Measurements from ENCODE around the gene DOCK9. TPM values are rescaled to one million over a fixed set of nuclear protein-coding genes. Genes with fewer than 3 reads are reported as not detected.

The DOCK9 gene
- total RNA-seq, 1 donor from 2014 or later, result 170 TPM

GRCh38 chr13:98781905-98782304, 196.0 kb downstream of the DOCK9 start:
- Histone ChIP-seq H3K4me1 (no peaks in the 10 kb centered on the region), H3K9me3 (no peaks in the 10 kb centered on the region), H3K27me3 (no peaks in the 10 kb centered on the region), H3K36me3 (no peaks in the 10 kb centered on the region), H3K27ac (no peak overlapping the region), H3K4me3 (no peak overlapping the region)
- TF ChIP-seq, protein P1, sequence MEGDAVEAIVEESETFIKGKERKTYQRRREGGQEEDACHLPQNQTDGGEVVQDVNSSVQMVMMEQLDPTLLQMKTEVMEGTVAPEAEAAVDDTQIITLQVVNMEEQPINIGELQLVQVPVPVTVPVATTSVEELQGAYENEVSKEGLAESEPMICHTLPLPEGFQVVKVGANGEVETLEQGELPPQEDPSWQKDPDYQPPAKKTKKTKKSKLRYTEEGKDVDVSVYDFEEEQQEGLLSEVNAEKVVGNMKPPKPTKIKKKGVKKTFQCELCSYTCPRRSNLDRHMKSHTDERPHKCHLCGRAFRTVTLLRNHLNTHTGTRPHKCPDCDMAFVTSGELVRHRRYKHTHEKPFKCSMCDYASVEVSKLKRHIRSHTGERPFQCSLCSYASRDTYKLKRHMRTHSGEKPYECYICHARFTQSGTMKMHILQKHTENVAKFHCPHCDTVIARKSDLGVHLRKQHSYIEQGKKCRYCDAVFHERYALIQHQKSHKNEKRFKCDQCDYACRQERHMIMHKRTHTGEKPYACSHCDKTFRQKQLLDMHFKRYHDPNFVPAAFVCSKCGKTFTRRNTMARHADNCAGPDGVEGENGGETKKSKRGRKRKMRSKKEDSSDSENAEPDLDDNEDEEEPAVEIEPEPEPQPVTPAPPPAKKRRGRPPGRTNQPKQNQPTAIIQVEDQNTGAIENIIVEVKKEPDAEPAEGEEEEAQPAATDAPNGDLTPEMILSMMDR (IDR thresholded peaks at IDR 0.05), result no peak
- no peak for DNase-seq
- intact Hi-C loops (cut with DNase I), result no loop called here
- ATAC-seq, result no peak

DNA sequence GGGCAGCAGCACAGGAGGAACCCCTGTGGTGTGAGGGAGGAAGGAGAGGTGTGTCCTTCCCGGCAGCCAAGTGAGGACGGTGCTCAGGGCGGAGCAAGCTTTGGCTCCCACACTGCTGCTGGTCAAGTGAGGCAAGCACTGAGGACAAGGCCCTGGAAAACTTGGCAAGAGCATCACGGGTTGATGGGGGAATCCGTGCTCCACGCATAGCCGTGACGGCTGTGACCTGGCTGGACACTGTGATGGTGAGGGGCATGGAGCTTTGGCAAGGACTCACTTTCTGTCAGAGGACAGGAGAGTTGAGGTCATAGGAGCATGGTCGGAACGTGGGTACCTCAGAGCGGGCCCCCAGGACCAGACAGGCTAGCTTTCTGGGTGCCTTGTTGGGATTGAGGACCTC, 196.4 kb downstream of the DOCK9 start:
- H3K9me3 ChIP-seq, result no peaks in the 10 kb centered on the region
- ATAC-seq (peak; percentile 22), DNase-seq (no peak)
- no peaks in the 10 kb centered on the region for H3K4me1 ChIP-seq
- H3K27ac ChIP-seq, result no peak overlapping the region
- no peak overlapping the region for H3K4me3 ChIP-seq
- H3K27me3 ChIP-seq, result no peaks in the 10 kb centered on the region
- intact Hi-C loops (cut with DNase I), result no loop called here
- TF ChIP-seq, protein P1 (IDR thresholded peaks at IDR 0.05), result no peak
- no peaks in the 10 kb centered on the region for H3K36me3 ChIP-seq

DNA sequence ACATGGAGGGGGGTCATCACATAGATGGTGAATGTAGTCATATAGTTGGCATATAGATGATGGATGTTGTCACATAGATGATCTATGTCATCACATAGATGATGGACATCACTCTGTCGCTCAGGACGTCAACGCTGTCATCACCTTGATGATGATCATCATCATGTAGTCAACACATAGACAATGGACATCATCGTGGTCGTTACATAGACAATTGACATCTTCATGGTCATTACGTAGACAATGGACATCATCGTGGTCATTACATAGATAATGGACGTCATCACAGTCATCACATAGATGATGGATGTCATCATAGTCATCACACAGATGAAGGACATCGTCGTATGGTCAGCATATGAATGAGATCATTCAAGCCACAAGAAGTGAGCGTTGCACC, 196.8 kb downstream of the DOCK9 start:
- no peak overlapping the region for H3K4me3 ChIP-seq

GRCh38 chr13:98780451-98780850, 197.4 kb downstream of the DOCK9 start:
- intact Hi-C loops (cut with DNase I), result no loop called here
- no peaks in the 10 kb centered on the region for H3K36me3 ChIP-seq
- H3K4me1 ChIP-seq, result no peaks in the 10 kb centered on the region
- TF ChIP-seq, protein P1 (IDR thresholded peaks at IDR 0.05), result no peak
- H3K27me3 ChIP-seq, result no peaks in the 10 kb centered on the region
- no peak overlapping the region for H3K4me3 ChIP-seq
- ATAC-seq, result no peak
- no peak overlapping the region for H3K27ac ChIP-seq
- no peak for DNase-seq
- H3K9me3 ChIP-seq, result no peaks in the 10 kb centered on the region

More for the DNA sequence above, 196.8 kb downstream of the DOCK9 start:
- Histone ChIP-seq H3K36me3 (no peaks in the 10 kb centered on the region), H3K4me1 (no peaks in the 10 kb centered on the region), H3K27me3 (no peaks in the 10 kb centered on the region), H3K27ac (no peak overlapping the region), H3K9me3 (no peaks in the 10 kb centered on the region)
- ATAC-seq, result no peak
- no peak for DNase-seq
- TF ChIP-seq, protein P1 (IDR thresholded peaks at IDR 0.05), result no peak
- intact Hi-C loops (cut with DNase I), result no loop called here

- H3K9me3 ChIP-seq, result no peaks in the 10 kb centered on the region
- intact Hi-C loops (cut with DNase I), result no loop called here
- no peak overlapping the region for H3K27ac ChIP-seq
- no peak for ATAC-seq
- no peaks in the 10 kb centered on the region for H3K36me3 ChIP-seq
- H3K4me3 ChIP-seq, result no peak overlapping the region
- no peaks in the 10 kb centered on the region for H3K4me1 ChIP-seq
- no peaks in the 10 kb centered on the region for H3K27me3 ChIP-seq
- TF ChIP-seq, protein P1 (IDR thresholded peaks at IDR 0.05), result no peak
- no peak for DNase-seq
These were observed 198.2 kb downstream of the DOCK9 start for GRCh38 chr13:98779695-98780094.

DNA sequence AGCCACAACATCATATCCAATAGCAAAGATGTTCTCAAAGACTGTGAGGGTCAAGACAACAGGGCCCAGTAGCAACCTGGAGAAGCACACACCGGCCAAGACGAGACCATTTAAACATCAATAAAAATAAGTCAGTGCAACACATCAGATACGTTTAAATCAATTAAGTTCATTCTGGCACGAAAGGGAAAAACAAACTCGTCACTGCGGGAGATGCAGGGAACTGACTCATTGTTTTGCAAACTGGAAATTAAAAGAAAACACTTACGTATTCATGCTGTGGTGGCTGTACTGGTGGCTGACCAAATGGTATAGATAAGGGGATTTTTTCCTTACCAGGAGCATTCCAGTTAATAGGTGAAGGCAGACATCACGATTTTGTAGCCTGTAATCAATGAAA, 199.1 kb downstream of the DOCK9 start:
- Histone ChIP-seq H3K36me3 (no peaks in the 10 kb centered on the region), H3K27me3 (no peaks in the 10 kb centered on the region), H3K27ac (no peak overlapping the region), H3K4me3 (no peak overlapping the region), H3K4me1 (no peaks in the 10 kb centered on the region), H3K9me3 (no peaks in the 10 kb centered on the region)
- no peak for DNase-seq
- no peak for ATAC-seq
- TF ChIP-seq, protein P1 (IDR thresholded peaks at IDR 0.05), result no peak
- intact Hi-C loops (cut with DNase I), result no loop called here
